Stimulated activated CD8-positive, alpha-beta memory T cell treated with anti-CD3 and anti-CD28 coated beads, Interleukin-12 subunit alpha, Interleukin-12 subunit beta, amount 100 ng/mL, for 4 hours (primary cell): ENCODE data around the gene SOX5.

Experiments used
- DNase-seq: peaks from one replicate; pipeline ENCODE4 v3.0.0-alpha.2; 2020; ENCODE audit warnings: low read depth

The SOX5 gene

GRCh38 chr12:23684121-23684520, 265.3 kb downstream of the SOX5 start:
- DNase-seq = no peak

DNA sequence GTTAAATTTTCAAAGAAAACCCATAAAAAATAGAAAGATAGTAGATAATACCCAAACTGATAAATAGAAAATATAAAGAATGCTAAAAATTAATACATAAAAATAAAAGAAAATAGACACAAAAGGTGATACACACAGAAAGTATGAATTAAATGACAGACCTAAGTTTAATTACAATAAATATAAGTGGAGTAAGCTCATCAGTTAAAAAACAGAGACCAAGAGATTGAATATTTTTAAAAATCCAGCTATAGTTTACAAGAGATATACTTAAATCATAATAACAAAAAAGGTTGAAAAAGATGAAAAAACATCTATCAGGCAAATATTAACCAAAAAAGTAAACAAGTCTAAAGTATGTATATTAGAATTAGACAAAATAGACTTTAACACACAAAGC, 268.2 kb downstream of the SOX5 start:
- no peak for DNase-seq

GRCh38 chr12:23674064-23674463, 275.4 kb downstream of the SOX5 start:
- no peak for DNase-seq

DNA sequence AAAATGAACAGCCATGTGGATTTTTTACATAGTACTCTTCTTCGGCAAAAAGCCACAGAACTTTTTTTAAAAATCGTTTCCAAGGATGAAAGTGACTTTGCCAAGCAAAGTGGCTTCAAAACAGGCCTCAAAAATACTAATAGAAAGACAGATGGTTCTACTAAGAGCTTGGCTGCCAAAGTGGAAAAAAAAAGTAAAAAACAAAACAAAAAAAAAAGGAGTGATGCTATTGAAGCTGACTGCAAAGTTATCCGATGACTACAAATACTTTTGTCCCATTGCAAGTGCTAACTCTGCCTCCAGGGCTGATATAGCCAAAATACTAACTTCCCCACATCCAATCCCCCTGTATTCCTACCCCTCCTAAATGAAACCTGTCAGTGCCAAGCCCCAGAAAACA, 277.6 kb downstream of the SOX5 start:
- no peak for DNase-seq

- no peak for DNase-seq
Measured at GRCh38 chr12:23670684-23671083, 278.8 kb downstream of the SOX5 start.

- no peak for DNase-seq
Measured at GRCh38 chr12:23669691-23670090, 279.8 kb downstream of the SOX5 start.

DNA sequence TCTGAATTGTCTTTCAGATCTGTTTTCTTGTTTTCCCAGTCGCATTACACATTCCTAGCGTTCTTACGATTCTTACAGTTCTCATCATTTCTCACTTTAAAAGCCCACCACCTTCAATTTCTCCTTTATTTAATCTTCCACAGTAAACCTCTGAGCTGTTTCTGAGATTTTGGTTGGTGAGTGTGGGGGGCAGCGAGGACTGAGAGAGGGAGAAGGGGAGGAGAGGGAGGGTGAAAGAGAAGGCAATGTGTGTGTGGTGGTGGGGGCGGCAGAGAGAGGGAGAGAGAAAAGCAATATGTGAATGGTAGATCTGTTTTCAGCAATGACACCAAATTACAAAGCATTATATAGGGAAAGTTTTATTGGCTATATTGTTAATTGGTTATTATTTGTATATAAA, 282.6 kb downstream of the SOX5 start:
- DNase-seq = no peak

- no peak for DNase-seq
Measured at GRCh38 chr12:23662966-23663365, 286.5 kb downstream of the SOX5 start.

DNA sequence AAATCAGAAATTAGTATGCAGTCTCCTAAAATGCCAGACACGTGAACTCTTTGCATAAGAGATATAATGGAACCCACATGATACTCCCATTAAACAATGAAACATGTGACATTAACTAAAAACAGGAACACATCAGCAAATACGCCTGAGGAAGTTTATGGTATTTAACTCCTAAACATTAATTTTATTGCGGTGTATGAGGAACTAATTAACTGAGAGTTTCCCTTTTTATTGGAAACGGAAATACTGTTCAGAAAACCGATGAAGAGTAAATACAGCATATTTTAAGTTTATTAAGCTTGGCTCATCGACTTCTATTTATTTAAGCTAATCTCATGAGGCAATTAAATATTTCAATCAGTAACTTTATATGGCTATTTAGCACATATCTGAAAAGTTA, 290.3 kb downstream of the SOX5 start:
- no peak for DNase-seq

DNA sequence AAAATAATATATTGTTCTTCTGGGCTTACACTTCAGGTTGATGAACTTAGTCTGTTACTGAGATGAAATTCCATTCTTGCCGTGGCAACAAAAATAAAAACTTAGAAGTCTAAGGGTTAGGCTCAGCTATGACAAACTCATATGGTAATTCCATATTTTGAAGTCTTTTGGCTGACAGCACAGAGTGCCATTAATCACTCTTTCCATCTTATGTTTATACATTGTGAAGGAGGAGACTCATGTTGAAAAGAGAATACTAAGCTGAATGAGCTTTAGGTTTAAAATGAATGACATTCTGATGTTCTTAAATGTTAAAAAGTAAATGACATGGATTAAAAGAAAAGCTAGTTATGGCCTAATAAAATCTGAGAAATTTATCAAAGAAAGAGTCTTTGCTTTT, 291.9 kb downstream of the SOX5 start:
- no peak for DNase-seq

DNA sequence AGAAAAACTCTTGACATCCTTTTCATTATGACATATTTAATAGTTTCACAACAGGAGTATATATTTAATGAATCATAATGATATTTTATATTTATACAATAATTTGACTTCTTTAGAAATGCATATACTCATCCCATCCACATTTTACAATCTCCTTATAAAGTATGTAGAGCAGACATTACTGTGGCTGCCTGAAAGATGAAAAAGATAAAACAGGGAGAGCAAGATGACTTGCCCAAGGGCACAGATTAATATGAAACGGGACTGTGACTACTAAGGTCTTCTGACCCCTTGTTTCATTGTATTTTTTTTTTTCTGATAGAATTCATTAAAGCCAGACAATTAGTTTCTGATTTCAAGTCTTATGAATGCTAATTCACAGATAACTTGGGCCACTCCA, 293.6 kb downstream of the SOX5 start:
- DNase-seq = no peak

- no peak for DNase-seq
Measured at GRCh38 chr12:23655112-23655511, 294.4 kb downstream of the SOX5 start.

DNA sequence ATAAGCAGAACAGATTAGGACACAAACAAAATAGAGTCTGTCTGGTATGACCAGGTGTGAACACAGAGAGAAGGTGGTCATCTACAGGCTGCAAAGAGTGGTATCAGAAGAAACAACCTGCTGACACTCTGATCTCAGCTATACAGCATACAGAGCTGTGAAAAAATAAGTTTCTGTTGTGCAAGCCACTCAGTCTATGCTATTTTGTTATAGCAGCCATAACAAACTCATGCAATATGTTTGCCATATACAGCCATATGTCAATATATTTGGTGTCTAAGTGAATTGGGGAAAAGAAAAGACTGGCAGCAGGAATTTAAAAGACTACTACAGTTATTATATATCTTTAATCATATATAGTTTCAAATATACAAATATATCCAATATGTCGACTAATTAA, 300.9 kb downstream of the SOX5 start:
- no peak for DNase-seq

DNA sequence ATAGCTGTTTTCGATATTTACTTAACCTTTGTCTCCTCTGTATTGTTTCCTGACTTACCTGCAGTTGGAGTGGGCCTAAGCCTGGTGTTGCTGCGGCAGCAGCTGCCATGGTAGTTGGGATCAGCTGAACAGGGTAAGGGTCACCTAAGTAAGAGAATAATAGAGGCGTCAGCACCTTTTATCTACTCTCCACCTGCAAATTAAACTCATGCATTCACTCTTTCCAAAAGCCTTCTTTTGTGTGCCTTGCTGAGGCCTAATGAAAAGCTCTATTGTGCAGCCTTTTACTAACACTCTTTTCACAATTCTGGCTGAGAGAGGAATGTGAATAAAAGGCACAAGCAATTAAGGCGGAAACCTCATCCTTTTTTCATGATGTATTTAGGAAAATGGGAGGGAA, 308.7 kb downstream of the SOX5 start:
- DNase-seq = no peak

GRCh38 chr12:23634344-23634743, 315.1 kb downstream of the SOX5 start:
- DNase-seq = no peak

- DNase-seq = no peak
Measured at GRCh38 chr12:23631786-23632377, 317.6 kb downstream of the SOX5 start.

DNA sequence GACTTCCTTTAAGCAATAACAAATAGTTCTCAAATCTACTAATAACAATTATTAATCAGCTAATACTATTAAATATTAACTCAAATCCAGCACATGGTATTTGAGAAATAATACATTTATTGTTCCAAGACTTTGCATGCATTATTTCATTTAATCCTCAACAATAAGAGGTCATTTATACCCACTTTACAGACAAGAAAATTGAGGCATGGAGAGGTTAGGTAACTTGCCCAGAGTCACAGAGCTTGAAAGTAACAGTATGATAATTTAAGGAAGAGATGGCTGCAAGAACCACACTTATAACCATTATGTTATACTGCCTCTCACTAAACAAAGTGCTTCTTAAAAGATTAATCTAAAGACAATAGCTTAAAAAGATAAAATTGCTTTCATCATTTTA, 318.9 kb downstream of the SOX5 start:
- DNase-seq = no peak

DNA sequence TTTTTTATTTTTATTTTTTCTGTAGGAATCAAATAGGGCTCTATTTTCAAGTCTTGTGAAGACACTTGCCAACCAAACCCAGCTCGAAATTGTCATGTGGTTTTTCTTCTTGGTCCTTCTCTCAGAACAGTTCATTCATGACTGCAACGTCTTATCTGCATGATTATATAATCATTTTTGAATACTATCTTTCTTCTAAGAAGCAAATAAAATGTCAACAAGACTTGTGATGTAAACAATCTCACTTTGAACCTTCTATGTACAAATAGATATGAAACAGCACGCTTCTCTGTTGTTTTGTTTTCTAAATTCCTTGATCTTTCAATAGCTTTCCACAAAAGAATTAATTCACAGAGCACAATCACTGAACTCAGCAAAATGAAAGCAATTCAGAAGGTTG, 320.7 kb downstream of the SOX5 start:
- no peak for DNase-seq

- DNase-seq = no peak
Measured at GRCh38 chr12:23626791-23627190, 322.7 kb downstream of the SOX5 start.

GRCh38 chr12:23621900-23622299, 327.6 kb downstream of the SOX5 start:
- DNase-seq = no peak

DNA sequence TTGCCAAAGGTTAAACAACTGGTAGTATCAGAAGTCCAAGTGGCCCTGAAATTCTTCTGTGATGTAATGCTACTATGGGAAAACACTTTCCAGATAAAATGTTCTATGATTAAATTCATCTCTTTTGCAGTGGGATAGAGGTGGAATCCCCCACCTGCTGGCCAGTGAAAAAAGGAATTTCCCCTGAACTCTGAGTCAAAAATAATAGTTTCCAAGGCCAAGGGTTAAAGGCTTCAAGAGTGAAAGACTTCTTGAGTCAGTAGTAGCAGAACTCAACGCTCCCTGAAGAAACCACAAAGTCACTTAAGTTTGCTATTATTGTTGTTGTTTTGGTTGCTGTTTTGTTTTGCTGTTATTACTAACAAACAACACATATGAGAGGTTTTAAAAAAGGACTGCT, 330.8 kb downstream of the SOX5 start:
- no peak for DNase-seq

GRCh38 chr12:23617749-23618148, 331.7 kb downstream of the SOX5 start:
- DNase-seq = no peak

DNA sequence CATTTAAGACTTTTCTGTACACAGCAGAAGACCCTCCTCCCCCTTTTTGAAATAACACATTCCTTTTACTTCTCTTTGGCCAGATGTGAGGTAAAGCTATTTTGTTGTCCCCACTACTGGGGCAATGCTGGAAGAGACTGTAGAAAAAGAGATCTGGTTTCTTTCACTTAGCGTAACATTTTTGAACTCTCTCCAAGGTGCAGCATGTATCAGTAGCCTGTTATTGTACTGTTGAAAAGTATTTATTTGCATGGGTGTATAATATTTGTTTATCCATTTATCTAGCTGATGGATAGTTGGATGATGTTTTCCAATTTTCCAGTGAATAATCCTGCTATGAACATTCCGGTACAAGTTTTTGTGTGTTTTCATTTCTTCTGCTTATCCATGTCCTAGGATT, 335.2 kb downstream of the SOX5 start:
- no peak for DNase-seq

DNA sequence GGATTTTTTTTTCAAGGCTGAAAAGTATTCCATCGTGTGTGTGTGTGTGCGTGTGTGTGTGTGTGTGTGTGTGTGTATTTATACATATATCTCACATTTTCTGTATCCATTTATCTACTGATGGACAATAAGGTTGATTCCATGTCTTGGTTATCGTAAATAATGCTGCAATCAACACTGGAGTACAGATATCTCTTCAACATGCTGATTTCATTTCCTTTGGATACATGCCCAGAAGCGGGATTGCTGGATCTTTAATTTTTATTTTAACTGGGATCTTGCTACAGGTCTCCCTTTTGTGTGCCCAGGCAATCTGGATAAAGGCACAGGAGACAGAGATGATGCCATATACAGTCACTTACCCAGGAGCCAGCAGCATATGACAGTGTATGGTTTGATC, 338.1 kb downstream of the SOX5 start:
- DNase-seq = no peak

DNA sequence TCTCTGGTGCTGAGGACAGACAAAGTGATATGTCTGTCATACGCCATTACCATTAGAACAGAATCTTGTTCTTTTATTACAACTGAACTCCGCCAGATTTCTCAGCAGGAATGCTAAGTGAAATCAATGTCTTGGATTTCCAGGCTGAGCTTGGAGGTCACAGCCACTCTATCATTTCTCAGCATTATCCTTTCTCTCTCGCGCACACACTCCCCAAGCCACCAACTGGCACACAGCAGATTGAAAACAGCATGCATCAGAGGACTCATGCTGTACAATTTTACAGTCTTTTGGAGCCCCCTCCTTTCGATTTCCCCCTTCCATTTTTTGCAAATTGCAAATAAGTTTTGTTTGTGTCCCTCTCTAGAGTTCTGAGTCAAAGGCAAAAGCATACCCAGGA, 348.6 kb downstream of the SOX5 start:
- DNase-seq = no peak
